Activated CD4-positive, alpha-beta T cell treated with anti-CD3 and anti-CD28 coated beads, Interleukin-2, amount 10 ng/mL, durations not matched to agents 24 days and 14 days (primary cell): ENCODE results near the gene VN1R5. TPM values are rescaled to one million over a fixed set of nuclear protein-coding genes. Genes with fewer than 3 reads are reported as not detected.

ENCODE experiments used
- DNase-seq: peaks from one replicate; pipeline ENCODE4 v3.0.0; 2022
- H3K27ac Mint-ChIP-seq: one replicate; pipeline ENCODE4 v1.8.0; 2022; ENCODE audit warnings: mild to moderate bottlenecking, mixed read lengths
- H3K27me3 Mint-ChIP-seq: one replicate; pipeline ENCODE4 v1.8.0; 2022; ENCODE audit warnings: mixed read lengths
- H3K36me3 Mint-ChIP-seq: one replicate; pipeline ENCODE4 v1.8.0; 2022; ENCODE audit warnings: low read depth, mild to moderate bottlenecking, mixed read lengths
- H3K4me1 Mint-ChIP-seq: one replicate; pipeline ENCODE4 v1.8.0; 2021; ENCODE audit warnings: mixed read lengths
- H3K4me3 Mint-ChIP-seq: one replicate; pipeline ENCODE4 v1.8.0; 2022; ENCODE audit warnings: mild to moderate bottlenecking, moderate library complexity, mixed read lengths
- H3K9me3 Mint-ChIP-seq: one replicate; pipeline ENCODE4 v1.8.0; 2021; ENCODE audit warnings: mixed read lengths
- intact Hi-C: fragments of 100-400 bp; cut with micrococcal nuclease; formaldehyde crosslinking; loops from one replicate; pipeline ENCODE4 v1.15.1; 2023
- total RNA-seq: library from RNA; stranded (reverse); gene quantifications from 2 replicates; pipeline ENCODE4 v1.2.3, GENCODE V29; 2022

The VN1R5 gene
- total RNA-seq, 1 donor from 2014 or later, result not detected

DNA sequence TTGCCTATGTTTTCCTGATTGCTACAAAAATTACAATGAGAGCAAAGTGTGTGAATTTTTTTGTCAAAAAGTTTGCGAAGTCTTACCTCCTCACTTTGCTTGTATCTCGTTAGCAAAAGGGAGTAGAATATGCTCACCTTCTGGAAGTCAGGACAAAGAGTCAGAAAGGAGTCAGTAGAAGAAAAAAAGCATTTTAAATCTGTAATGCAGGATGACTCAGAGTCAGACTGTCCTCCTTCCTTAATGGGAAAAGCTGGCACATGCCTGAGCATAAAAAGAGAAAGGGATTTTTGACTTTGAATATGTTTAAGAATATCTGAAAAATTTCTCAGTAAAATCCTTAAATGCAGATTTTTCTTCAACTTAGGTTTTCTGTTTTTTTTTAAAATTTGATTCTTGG, 14.2 kb upstream of the VN1R5 start:
- no peaks in the 10 kb centered on the region for H3K27me3 Mint-ChIP-seq

DNA sequence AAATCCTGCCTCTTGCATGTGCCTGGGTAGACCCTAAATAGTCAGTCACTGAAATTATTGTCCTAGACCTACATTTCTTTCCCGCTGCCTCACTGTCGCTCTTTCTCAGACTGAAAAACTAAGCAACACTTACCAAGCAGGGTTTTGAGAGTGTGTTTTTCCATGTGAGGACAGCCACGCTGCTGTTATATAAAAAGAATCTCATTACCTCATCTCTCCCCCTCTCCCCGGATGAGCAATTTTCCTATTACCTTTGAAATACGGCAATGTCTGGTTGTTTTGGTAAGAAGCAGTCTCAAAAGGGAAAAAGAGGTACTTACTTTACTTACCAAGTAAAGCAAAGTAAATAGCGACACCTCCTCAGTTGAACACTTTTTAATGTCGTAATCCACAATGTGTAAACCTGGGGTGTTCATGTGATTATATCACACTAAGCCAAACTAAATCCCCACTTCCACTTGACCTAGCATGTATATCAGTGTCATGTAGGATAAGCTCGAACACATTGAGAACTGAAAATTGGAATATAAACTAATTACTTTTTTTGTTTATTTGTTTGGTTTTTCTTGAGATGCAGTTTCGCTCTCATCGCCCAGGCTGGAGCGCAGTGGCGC, 12.2 kb upstream of the VN1R5 start:
- Mint-ChIP-seq H3K4me3 (no peak overlapping the region), H3K9me3 (peaks cover 13% of the 10 kb centered on the region), H3K36me3 (no peaks in the 10 kb centered on the region), H3K4me1 (no peaks in the 10 kb centered on the region), H3K27ac (no peak overlapping the region), H3K27me3 (no peaks in the 10 kb centered on the region)
- intact Hi-C loops, result no loop called here
- DNase-seq, result no peak

More for the DNA sequence above, 14.2 kb upstream of the VN1R5 start:
- DNase-seq, result no peak
- intact Hi-C loops, result no loop called here
- no peaks in the 10 kb centered on the region for H3K36me3 Mint-ChIP-seq
- no peaks in the 10 kb centered on the region for H3K4me1 Mint-ChIP-seq
- H3K9me3 Mint-ChIP-seq, result peaks cover 18% of the 10 kb centered on the region
- no peak overlapping the region for H3K27ac Mint-ChIP-seq
- H3K4me3 Mint-ChIP-seq, result no peak overlapping the region

DNA sequence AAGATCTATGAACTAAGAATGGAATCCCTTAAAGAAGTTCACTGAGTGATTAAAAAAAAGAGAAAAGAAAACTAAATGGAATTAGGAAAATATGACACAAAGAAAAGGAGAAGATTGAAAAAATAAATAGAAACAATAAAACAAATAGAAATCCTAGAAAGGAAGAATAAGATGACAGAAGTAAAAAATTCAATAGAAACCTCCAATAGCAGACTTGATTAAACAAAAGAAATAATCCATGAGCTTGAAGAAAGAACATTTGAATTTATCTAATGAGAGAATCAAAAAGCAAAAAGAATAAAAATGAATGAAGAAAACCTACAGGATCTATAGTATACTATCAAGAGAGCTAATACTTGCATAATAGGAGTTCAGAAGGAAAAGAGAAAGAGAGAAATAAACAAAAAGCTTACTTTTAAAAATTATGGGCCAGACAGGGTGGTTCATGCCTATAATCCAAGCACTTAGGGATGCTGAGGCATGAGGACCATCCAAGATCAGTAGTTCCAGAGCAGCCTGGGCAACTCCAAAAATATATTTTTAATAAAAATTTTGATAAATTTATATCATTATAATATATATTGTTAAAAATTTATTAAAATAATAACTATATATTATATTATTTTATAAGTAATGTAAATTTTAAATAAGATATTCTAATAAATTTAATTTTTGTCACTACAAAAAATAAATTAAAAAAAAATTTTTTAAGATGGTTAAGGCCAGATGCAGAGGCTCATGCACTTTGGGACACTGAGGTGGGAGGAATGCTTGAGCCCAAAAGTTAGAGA, 9.4 kb upstream of the VN1R5 start:
- Mint-ChIP-seq H3K36me3 (no peaks in the 10 kb centered on the region), H3K4me3 (no peak overlapping the region), H3K4me1 (no peaks in the 10 kb centered on the region), H3K27me3 (no peaks in the 10 kb centered on the region), H3K27ac (no peak overlapping the region), H3K9me3 (peaks cover 16% of the 10 kb centered on the region)
- intact Hi-C loops, result no loop called here
- no peak for DNase-seq

DNA sequence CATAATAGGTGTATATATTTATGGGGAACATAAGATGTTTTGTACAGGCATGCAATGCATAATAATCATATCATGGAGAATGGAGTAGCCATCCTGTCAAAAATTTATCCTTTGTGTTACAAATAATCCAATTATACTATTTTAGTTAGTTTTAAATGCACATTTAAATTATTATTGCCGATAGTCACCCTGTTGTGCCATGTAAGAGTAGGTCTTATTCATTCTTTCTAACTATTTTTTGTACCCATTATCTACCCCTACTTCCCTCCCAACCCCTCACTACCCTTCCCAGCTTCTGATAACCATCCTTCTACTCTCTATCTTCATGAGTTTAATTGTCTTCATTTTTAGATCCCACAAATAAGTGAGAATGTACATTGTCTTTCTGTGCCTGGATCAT, 8.3 kb upstream of the VN1R5 start:
- Mint-ChIP-seq H3K27me3 (no peaks in the 10 kb centered on the region), H3K4me3 (no peak overlapping the region), H3K36me3 (no peaks in the 10 kb centered on the region), H3K27ac (no peak overlapping the region), H3K4me1 (no peaks in the 10 kb centered on the region), H3K9me3 (peaks cover 22% of the 10 kb centered on the region)
- DNase-seq, result no peak
- intact Hi-C loops, result no loop called here

- intact Hi-C loops, result no loop called here
- no peak overlapping the region for H3K4me3 Mint-ChIP-seq
- DNase-seq, result no peak
- H3K4me1 Mint-ChIP-seq, result no peaks in the 10 kb centered on the region
- no peak overlapping the region for H3K27ac Mint-ChIP-seq
- no peaks in the 10 kb centered on the region for H3K36me3 Mint-ChIP-seq
- H3K27me3 Mint-ChIP-seq, result no peaks in the 10 kb centered on the region
- peaks cover 8% of the 10 kb centered on the region for H3K9me3 Mint-ChIP-seq
Measured at GRCh38 chr1:247266053-247266452, 10.2 kb downstream of the VN1R5 start.

GRCh38 chr1:247268390-247269045, 12.6 kb downstream of the VN1R5 start:
- no peak overlapping the region for H3K4me3 Mint-ChIP-seq
- H3K27ac Mint-ChIP-seq, result no peak overlapping the region
- no peaks in the 10 kb centered on the region for H3K36me3 Mint-ChIP-seq
- no peaks in the 10 kb centered on the region for H3K27me3 Mint-ChIP-seq
- no peak for DNase-seq
- peaks cover 14% of the 10 kb centered on the region for H3K9me3 Mint-ChIP-seq
- no peaks in the 10 kb centered on the region for H3K4me1 Mint-ChIP-seq
- intact Hi-C loops, result no loop called here

GRCh38 chr1:247269133-247269532, 13.3 kb downstream of the VN1R5 start:
- Mint-ChIP-seq H3K4me3 (no peak overlapping the region), H3K4me1 (no peaks in the 10 kb centered on the region), H3K27me3 (no peaks in the 10 kb centered on the region), H3K36me3 (no peaks in the 10 kb centered on the region), H3K9me3 (peaks cover 14% of the 10 kb centered on the region), H3K27ac (no peak overlapping the region)
- intact Hi-C loops, result no loop called here
- DNase-seq, result no peak

DNA sequence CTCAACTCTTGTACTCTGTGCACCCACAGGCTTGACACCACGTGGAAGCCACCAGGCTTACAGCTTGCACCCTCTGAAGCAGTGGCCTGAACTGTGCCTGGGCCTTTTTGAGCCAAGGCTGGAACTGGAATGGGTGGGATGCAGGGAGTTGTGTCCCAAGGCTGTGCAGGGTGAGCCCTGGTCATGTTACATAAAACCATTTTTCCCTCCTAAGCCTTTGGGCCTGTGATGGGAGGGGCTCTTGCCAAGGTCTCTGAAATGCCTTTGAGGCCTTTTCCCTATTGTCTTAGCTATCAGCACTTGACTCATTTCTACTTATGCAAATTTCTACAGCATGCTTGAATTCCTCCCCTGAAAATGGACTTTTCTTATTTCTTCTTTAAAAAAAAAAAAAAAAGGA, 14.1 kb downstream of the VN1R5 start:
- peaks cover 15% of the 10 kb centered on the region for H3K9me3 Mint-ChIP-seq
- H3K27ac Mint-ChIP-seq, result no peak overlapping the region
- H3K4me1 Mint-ChIP-seq, result no peaks in the 10 kb centered on the region
- no peak for DNase-seq
- no peak overlapping the region for H3K4me3 Mint-ChIP-seq
- H3K27me3 Mint-ChIP-seq, result no peaks in the 10 kb centered on the region
- no peaks in the 10 kb centered on the region for H3K36me3 Mint-ChIP-seq
- intact Hi-C loops, result no loop called here

- no peaks in the 10 kb centered on the region for H3K4me1 Mint-ChIP-seq
- intact Hi-C loops, result no loop called here
- no peak for DNase-seq
- no peaks in the 10 kb centered on the region for H3K27me3 Mint-ChIP-seq
- H3K4me3 Mint-ChIP-seq, result no peak overlapping the region
- no peak overlapping the region for H3K27ac Mint-ChIP-seq
- peaks cover 2% of the 10 kb centered on the region for H3K36me3 Mint-ChIP-seq
- H3K9me3 Mint-ChIP-seq, result peaks cover 24% of the 10 kb centered on the region
Measured at GRCh38 chr1:247273013-247273412, 17.1 kb downstream of the VN1R5 start.

- Mint-ChIP-seq H3K36me3 (peaks cover 2% of the 10 kb centered on the region), H3K4me3 (no peak overlapping the region), H3K9me3 (peaks cover 24% of the 10 kb centered on the region), H3K4me1 (no peaks in the 10 kb centered on the region), H3K27ac (no peak overlapping the region), H3K27me3 (no peaks in the 10 kb centered on the region)
- intact Hi-C loops, result no loop called here
- no peak for DNase-seq
Measured at GRCh38 chr1:247274605-247275256, 18.9 kb downstream of the VN1R5 start.

- Mint-ChIP-seq H3K4me3 (no peak overlapping the region), H3K27me3 (no peaks in the 10 kb centered on the region)
Measured at GRCh38 chr1:247277191-247277590, 21.3 kb downstream of the VN1R5 start.

DNA sequence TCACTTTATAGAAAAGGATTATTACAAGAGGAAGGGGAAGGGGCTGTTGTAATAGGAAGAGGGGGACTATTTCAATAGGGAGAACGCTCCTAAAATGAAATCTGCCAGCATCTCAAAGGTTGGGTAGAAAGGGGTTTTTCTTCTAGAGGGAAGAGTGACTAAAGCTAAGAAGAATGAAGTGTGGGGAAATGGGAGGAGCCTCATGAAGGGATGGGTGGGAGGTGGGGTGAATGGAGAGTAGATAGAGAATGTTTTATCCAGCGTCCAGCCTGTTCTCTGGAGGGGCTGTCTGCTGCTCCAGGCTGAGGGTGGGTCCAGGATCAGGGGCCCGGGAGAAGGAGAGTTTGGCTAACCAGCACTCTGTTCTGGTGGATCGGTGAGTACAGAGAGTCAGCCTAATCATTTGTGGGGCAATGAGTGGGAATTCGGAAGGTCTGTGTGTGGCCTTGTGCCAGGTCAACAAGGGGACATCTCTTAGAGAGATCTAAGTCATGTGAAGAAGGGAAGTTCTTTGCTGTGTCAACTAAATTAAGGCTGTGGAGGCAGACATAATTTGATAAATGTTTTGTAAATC, 25.2 kb downstream of the VN1R5 start:
- no peaks in the 10 kb centered on the region for H3K4me1 Mint-ChIP-seq
- peaks cover 10% of the 10 kb centered on the region for H3K9me3 Mint-ChIP-seq
- H3K27ac Mint-ChIP-seq, result no peak overlapping the region
- H3K4me3 Mint-ChIP-seq, result no peak overlapping the region
- peaks cover 2% of the 10 kb centered on the region for H3K36me3 Mint-ChIP-seq
- peak; percentile 20 for DNase-seq
- no peaks in the 10 kb centered on the region for H3K27me3 Mint-ChIP-seq
- intact Hi-C loops, result no loop called here

More at GRCh38 chr1:247277191-247277590, 21.3 kb downstream of the VN1R5 start:
- Mint-ChIP-seq H3K36me3 (peaks cover 2% of the 10 kb centered on the region), H3K4me1 (no peaks in the 10 kb centered on the region), H3K27ac (no peak overlapping the region), H3K9me3 (peaks cover 17% of the 10 kb centered on the region)
- intact Hi-C loops, result no loop called here
- peak; percentile 23 for DNase-seq

GRCh38 chr1:247286134-247286670, 30.3 kb downstream of the VN1R5 start:
- intact Hi-C loops, result no loop called here
- H3K4me1 Mint-ChIP-seq, result no peaks in the 10 kb centered on the region
- peaks cover 2% of the 10 kb centered on the region for H3K36me3 Mint-ChIP-seq
- no peak for DNase-seq
- no peak overlapping the region for H3K4me3 Mint-ChIP-seq
- H3K27ac Mint-ChIP-seq, result no peak overlapping the region
- no peaks in the 10 kb centered on the region for H3K27me3 Mint-ChIP-seq
- H3K9me3 Mint-ChIP-seq, result peaks cover 29% of the 10 kb centered on the region
